Measurements from ENCODE around the gene LAMC2.

DNA sequence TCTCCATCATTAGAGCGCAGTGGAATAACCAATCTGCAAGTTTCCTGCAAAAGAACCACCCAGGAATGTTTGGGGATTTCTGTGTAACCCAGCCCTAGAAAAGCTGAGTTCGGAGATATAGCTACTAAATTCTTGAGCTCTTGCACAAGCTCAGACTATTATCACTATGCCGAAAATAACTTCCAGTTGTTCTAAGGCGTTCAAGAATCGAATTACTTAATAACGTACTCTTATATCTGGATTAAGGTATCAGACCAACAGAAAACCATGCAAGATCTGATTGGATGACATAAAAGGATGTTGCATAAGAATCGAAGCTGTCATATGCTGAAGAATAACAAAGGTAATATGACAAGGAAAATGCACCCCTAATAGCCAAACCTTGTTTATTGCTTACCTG lies 7.5 kb upstream of the LAMC2 start:
- TF ChIP-seq, protein P1, sequence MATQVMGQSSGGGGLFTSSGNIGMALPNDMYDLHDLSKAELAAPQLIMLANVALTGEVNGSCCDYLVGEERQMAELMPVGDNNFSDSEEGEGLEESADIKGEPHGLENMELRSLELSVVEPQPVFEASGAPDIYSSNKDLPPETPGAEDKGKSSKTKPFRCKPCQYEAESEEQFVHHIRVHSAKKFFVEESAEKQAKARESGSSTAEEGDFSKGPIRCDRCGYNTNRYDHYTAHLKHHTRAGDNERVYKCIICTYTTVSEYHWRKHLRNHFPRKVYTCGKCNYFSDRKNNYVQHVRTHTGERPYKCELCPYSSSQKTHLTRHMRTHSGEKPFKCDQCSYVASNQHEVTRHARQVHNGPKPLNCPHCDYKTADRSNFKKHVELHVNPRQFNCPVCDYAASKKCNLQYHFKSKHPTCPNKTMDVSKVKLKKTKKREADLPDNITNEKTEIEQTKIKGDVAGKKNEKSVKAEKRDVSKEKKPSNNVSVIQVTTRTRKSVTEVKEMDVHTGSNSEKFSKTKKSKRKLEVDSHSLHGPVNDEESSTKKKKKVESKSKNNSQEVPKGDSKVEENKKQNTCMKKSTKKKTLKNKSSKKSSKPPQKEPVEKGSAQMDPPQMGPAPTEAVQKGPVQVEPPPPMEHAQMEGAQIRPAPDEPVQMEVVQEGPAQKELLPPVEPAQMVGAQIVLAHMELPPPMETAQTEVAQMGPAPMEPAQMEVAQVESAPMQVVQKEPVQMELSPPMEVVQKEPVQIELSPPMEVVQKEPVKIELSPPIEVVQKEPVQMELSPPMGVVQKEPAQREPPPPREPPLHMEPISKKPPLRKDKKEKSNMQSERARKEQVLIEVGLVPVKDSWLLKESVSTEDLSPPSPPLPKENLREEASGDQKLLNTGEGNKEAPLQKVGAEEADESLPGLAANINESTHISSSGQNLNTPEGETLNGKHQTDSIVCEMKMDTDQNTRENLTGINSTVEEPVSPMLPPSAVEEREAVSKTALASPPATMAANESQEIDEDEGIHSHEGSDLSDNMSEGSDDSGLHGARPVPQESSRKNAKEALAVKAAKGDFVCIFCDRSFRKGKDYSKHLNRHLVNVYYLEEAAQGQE (IDR thresholded peaks at IDR 0.05; ENCODE audit: insufficient read depth in 1 of 2, low read depth in 2 of 2, low read length in 2 of 2), result no peak
- TF ChIP-seq POLR2AphosphoS5 (IDR thresholded peaks at IDR 0.05; ENCODE audit: low read depth, low read length), result no peak

Measured in PFSK-1 (cell line).